ENCODE measurements around the gene CFDP1.

The CFDP1 gene

GRCh38 chr16:75248142-75248535 lies 185.2 kb downstream of the CFDP1 start:
- H3K23ac ChIP-seq (ENCODE audit: low read length) = no peak overlapping the region
- H3K79me2 ChIP-seq (ENCODE audit: control insufficient read depth, insufficient read depth, low read length) = peaks cover 85% of the 10 kb centered on the region
- H3K4me1 ChIP-seq (ENCODE audit: control insufficient read depth, low read depth, low read length) = peaks cover 30% of the 10 kb centered on the region
- no peaks in the 10 kb centered on the region for H3K36me3 ChIP-seq (ENCODE audit: control insufficient read depth, insufficient read depth, low read length)
- H3K4me2 ChIP-seq (ENCODE audit: low read length) = no peak overlapping the region
- no peak for DNase-seq
- H3K56ac ChIP-seq (ENCODE audit: low read length) = peak overlapping the region; percentile 17
- WGBS (ENCODE audit: extremely low coverage, insufficient coverage, low lambda C conversion rate) = no CpG with 5 or more reads among the region's 13 CpGs
- no peak overlapping the region for H2BK5ac ChIP-seq (ENCODE audit: low read length)
- H4K8ac ChIP-seq (ENCODE audit: low read depth, low read length) = no peak overlapping the region
- no peak overlapping the region for H3K4me3 ChIP-seq (ENCODE audit: low read length)
- no peak overlapping the region for H3K4ac ChIP-seq (ENCODE audit: low read depth, low read length)
- H2BK15ac ChIP-seq (replicated peaks; ENCODE audit: low read depth) = no peak overlapping the region
- H2BK120ac ChIP-seq (ENCODE audit: low read depth, low read length) = no peak overlapping the region
- no peaks in the 10 kb centered on the region for H3K27me3 ChIP-seq (ENCODE audit: insufficient read depth, low read length, poor library complexity)
- H2AK5ac ChIP-seq (ENCODE audit: low read length) = no peak overlapping the region
- no peak overlapping the region for H4K5ac ChIP-seq (ENCODE audit: low read length)
- H3K18ac ChIP-seq (ENCODE audit: low read length) = no peak overlapping the region
- H3K27ac ChIP-seq (ENCODE audit: low read depth, low read length) = no peak overlapping the region
- peaks cover 30% of the 10 kb centered on the region for H3K79me1 ChIP-seq (ENCODE audit: low read length)
- peak overlapping the region; percentile 5 for H3K9ac ChIP-seq (ENCODE audit: low read length)

- H3K23ac ChIP-seq (ENCODE audit: low read length) = no peak overlapping the region
- H3K56ac ChIP-seq (ENCODE audit: low read length) = peak overlapping the region; percentile 17
- peaks cover 23% of the 10 kb centered on the region for H3K4me1 ChIP-seq (ENCODE audit: control insufficient read depth, low read depth, low read length)
- H4K8ac ChIP-seq (ENCODE audit: low read depth, low read length) = no peak overlapping the region
- H3K18ac ChIP-seq (ENCODE audit: low read length) = no peak overlapping the region
- no peaks in the 10 kb centered on the region for H3K27me3 ChIP-seq (ENCODE audit: insufficient read depth, low read length, poor library complexity)
- H2BK120ac ChIP-seq (ENCODE audit: low read depth, low read length) = no peak overlapping the region
- peaks cover 2% of the 10 kb centered on the region for H3K36me3 ChIP-seq (ENCODE audit: control insufficient read depth, insufficient read depth, low read length)
- no peak for DNase-seq
- peak overlapping the region; percentile 22 for H3K9ac ChIP-seq (ENCODE audit: low read length)
- no peak overlapping the region for H2BK15ac ChIP-seq (replicated peaks; ENCODE audit: low read depth)
- H2BK5ac ChIP-seq (ENCODE audit: low read length) = no peak overlapping the region
- H3K27ac ChIP-seq (ENCODE audit: low read depth, low read length) = peak overlapping the region; percentile 68
- peaks cover 30% of the 10 kb centered on the region for H3K79me1 ChIP-seq (ENCODE audit: low read length)
- H3K4ac ChIP-seq (ENCODE audit: low read depth, low read length) = no peak overlapping the region
- WGBS (ENCODE audit: extremely low coverage, insufficient coverage, low lambda C conversion rate) = no CpG with 5 or more reads among the region's 13 CpGs
- H3K79me2 ChIP-seq (ENCODE audit: control insufficient read depth, insufficient read depth, low read length) = peaks cover 85% of the 10 kb centered on the region
- no peak overlapping the region for H3K4me3 ChIP-seq (ENCODE audit: low read length)
- no peak overlapping the region for H4K5ac ChIP-seq (ENCODE audit: low read length)
- no peak overlapping the region for H2AK5ac ChIP-seq (ENCODE audit: low read length)
- no peak overlapping the region for H3K4me2 ChIP-seq (ENCODE audit: low read length)
Observed at GRCh38 chr16:75247249-75247648, 186.1 kb downstream of the CFDP1 start.

GRCh38 chr16:75246504-75247205 lies 186.6 kb downstream of the CFDP1 start:
- H2BK120ac ChIP-seq (ENCODE audit: low read depth, low read length) = no peak overlapping the region
- peaks cover 29% of the 10 kb centered on the region for H3K79me1 ChIP-seq (ENCODE audit: low read length)
- H3K36me3 ChIP-seq (ENCODE audit: control insufficient read depth, insufficient read depth, low read length) = peaks cover 2% of the 10 kb centered on the region
- H2BK15ac ChIP-seq (replicated peaks; ENCODE audit: low read depth) = no peak overlapping the region
- no peak overlapping the region for H4K5ac ChIP-seq (ENCODE audit: low read length)
- H2BK5ac ChIP-seq (ENCODE audit: low read length) = peak overlapping the region; percentile 40
- no peak overlapping the region for H2AK5ac ChIP-seq (ENCODE audit: low read length)
- no peak overlapping the region for H3K4ac ChIP-seq (ENCODE audit: low read depth, low read length)
- no peak overlapping the region for H3K23ac ChIP-seq (ENCODE audit: low read length)
- no peak for DNase-seq
- H3K9ac ChIP-seq (ENCODE audit: low read length) = peak overlapping the region; percentile 22
- WGBS (ENCODE audit: extremely low coverage, insufficient coverage, low lambda C conversion rate) = no CpG with 5 or more reads among the region's 12 CpGs
- no peaks in the 10 kb centered on the region for H3K27me3 ChIP-seq (ENCODE audit: insufficient read depth, low read length, poor library complexity)
- H3K4me2 ChIP-seq (ENCODE audit: low read length) = no peak overlapping the region
- peaks cover 88% of the 10 kb centered on the region for H3K79me2 ChIP-seq (ENCODE audit: control insufficient read depth, insufficient read depth, low read length)
- no peak overlapping the region for H3K18ac ChIP-seq (ENCODE audit: low read length)
- H4K8ac ChIP-seq (ENCODE audit: low read depth, low read length) = no peak overlapping the region
- peak overlapping the region; percentile 47 for H3K56ac ChIP-seq (ENCODE audit: low read length)
- no peak overlapping the region for H3K4me3 ChIP-seq (ENCODE audit: low read length)
- peaks cover 18% of the 10 kb centered on the region for H3K4me1 ChIP-seq (ENCODE audit: control insufficient read depth, low read depth, low read length)
- peak overlapping the region; percentile 68 for H3K27ac ChIP-seq (ENCODE audit: low read depth, low read length)

- Histone ChIP-seq H3K79me1 (ENCODE audit: low read length) (peaks cover 29% of the 10 kb centered on the region), H3K4me1 (ENCODE audit: control insufficient read depth, low read depth, low read length) (peaks cover 18% of the 10 kb centered on the region), H3K4me2 (ENCODE audit: low read length) (no peak overlapping the region), H4K8ac (ENCODE audit: low read depth, low read length) (no peak overlapping the region), H3K4ac (ENCODE audit: low read depth, low read length) (peak overlapping the region; percentile 31), H3K23ac (ENCODE audit: low read length) (peak overlapping the region; percentile 56), H3K9ac (ENCODE audit: low read length) (peak overlapping the region; percentile 59), H4K5ac (ENCODE audit: low read length) (no peak overlapping the region), H3K36me3 (ENCODE audit: control insufficient read depth, insufficient read depth, low read length) (peaks cover 7% of the 10 kb centered on the region), H2AK5ac (ENCODE audit: low read length) (peak overlapping the region; percentile 82), H2BK15ac (replicated peaks; ENCODE audit: low read depth) (no peak overlapping the region), H3K27ac (ENCODE audit: low read depth, low read length) (peak overlapping the region; percentile 92), H2BK5ac (ENCODE audit: low read length) (peak overlapping the region; percentile 80), H3K79me2 (ENCODE audit: control insufficient read depth, insufficient read depth, low read length) (peaks cover 89% of the 10 kb centered on the region), H3K27me3 (ENCODE audit: insufficient read depth, low read length, poor library complexity) (no peaks in the 10 kb centered on the region), H3K18ac (ENCODE audit: low read length) (peak overlapping the region; percentile 39), H2BK120ac (ENCODE audit: low read depth, low read length) (peak overlapping the region; percentile 10), H3K4me3 (ENCODE audit: low read length) (no peak overlapping the region), H3K56ac (ENCODE audit: low read length) (peak overlapping the region; percentile 84)
- no CpG with 5 or more reads among the region's 25 CpGs for WGBS (ENCODE audit: extremely low coverage, insufficient coverage, low lambda C conversion rate)
- DNase-seq = peak; percentile 98
Observed at GRCh38 chr16:75244844-75245758, 188.2 kb downstream of the CFDP1 start.

- peaks cover 16% of the 10 kb centered on the region for H3K4me1 ChIP-seq (ENCODE audit: control insufficient read depth, low read depth, low read length)
- no CpG with 5 or more reads among the region's 7 CpGs for WGBS (ENCODE audit: extremely low coverage, insufficient coverage, low lambda C conversion rate)
- peak overlapping the region; percentile 97 for H3K23ac ChIP-seq (ENCODE audit: low read length)
- peaks cover 30% of the 10 kb centered on the region for H3K79me1 ChIP-seq (ENCODE audit: low read length)
- H3K27ac ChIP-seq (ENCODE audit: low read depth, low read length) = peak overlapping the region; percentile 92
- H3K4ac ChIP-seq (ENCODE audit: low read depth, low read length) = peak overlapping the region; percentile 31
- H3K27me3 ChIP-seq (ENCODE audit: insufficient read depth, low read length, poor library complexity) = no peaks in the 10 kb centered on the region
- H3K18ac ChIP-seq (ENCODE audit: low read length) = peak overlapping the region; percentile 31
- H2BK120ac ChIP-seq (ENCODE audit: low read depth, low read length) = no peak overlapping the region
- no peak overlapping the region for H4K5ac ChIP-seq (ENCODE audit: low read length)
- H3K36me3 ChIP-seq (ENCODE audit: control insufficient read depth, insufficient read depth, low read length) = peaks cover 7% of the 10 kb centered on the region
- H3K4me2 ChIP-seq (ENCODE audit: low read length) = no peak overlapping the region
- peak overlapping the region; percentile 80 for H2BK5ac ChIP-seq (ENCODE audit: low read length)
- H2BK15ac ChIP-seq (replicated peaks; ENCODE audit: low read depth) = no peak overlapping the region
- no peak overlapping the region for H4K8ac ChIP-seq (ENCODE audit: low read depth, low read length)
- H3K4me3 ChIP-seq (ENCODE audit: low read length) = no peak overlapping the region
- H3K56ac ChIP-seq (ENCODE audit: low read length) = peak overlapping the region; percentile 81
- no peak for DNase-seq
- peak overlapping the region; percentile 82 for H2AK5ac ChIP-seq (ENCODE audit: low read length)
- peaks cover 89% of the 10 kb centered on the region for H3K79me2 ChIP-seq (ENCODE audit: control insufficient read depth, insufficient read depth, low read length)
- H3K9ac ChIP-seq (ENCODE audit: low read length) = peak overlapping the region; percentile 59
Observed at GRCh38 chr16:75244225-75244809, 189.0 kb downstream of the CFDP1 start.
